HepG2 (cell line): Measurements from ENCODE around the gene MRGPRG.

ENCODE experiments used
- CTCF ChIP-seq: sonication (generic); formaldehyde crosslinking; IDR thresholded peaks from 2 replicates; pipeline ENCODE4 v1.5.0; 2020; ENCODE audit warnings: mild to moderate bottlenecking, missing genetic modification reagents, moderate library complexity
- ZBTB4 ChIP-seq: sonication (generic); formaldehyde crosslinking; IDR thresholded peaks from 2 replicates; pipeline ENCODE4 v1.4.0; 2020; ENCODE audit warnings: missing genetic modification reagents, mild to moderate bottlenecking, borderline replicate concordance

- TF ChIP-seq ZBTB4 (CRISPR knock-in tag): no peak
- no peak for TF ChIP-seq CTCF (CRISPR knock-in tag)
These were observed 663 bp downstream of the MRGPRG start for GRCh38 chr11:3217818-3218482.
